Thoracic aorta (tissue), 2 donors: ENCODE measurements around the gene NFKBIE. TPM values are rescaled to one million over a fixed set of nuclear protein-coding genes. Genes with fewer than 3 reads are reported as not detected.
A peak's percentile ranks its signal among the peaks of the same experiment; 100 is the strongest.

Source experiments
- ATAC-seq: fragments of 150-250 bp; one replicate; pipeline ENCODE4 v1.8.0; 2017; ENCODE audit warnings: low read depth; ENCODE audit not compliant: insufficient number of reproducible peaks, low FRiP score
- DNase-seq: peaks from one replicate; pipeline ENCODE4 v3.0.0-alpha.2; 2020; ENCODE audit warnings: low spot score
- H3K27ac ChIP-seq, 2 donors: fragments of 200-600 bp; sonication (generic); 1 replicate in 1 of 2; 2 replicates in 1 of 2; pipeline ENCODE4 v1.5.1; 2016; ENCODE audit warnings: mild to moderate bottlenecking in 2 of 2, moderate library complexity in 2 of 2
- H3K27me3 ChIP-seq: fragments of 200-600 bp; sonication (generic); replicated peaks from 2 replicates; pipeline ENCODE4 v1.6.0; 2016; ENCODE audit warnings: mild to moderate bottlenecking; ENCODE audit not compliant: insufficient read depth
- H3K36me3 ChIP-seq: fragments of 200-600 bp; sonication (generic); one replicate; pipeline ENCODE4 v1.5.1; 2016
- H3K4me1 ChIP-seq, 2 donors: fragments of 200-600 bp; sonication (generic); 1 replicate in 1 of 2; 2 replicates in 1 of 2; pipeline versions ENCODE4 v1.5.1 to v1.6.0; 2016; ENCODE audit warnings: low read depth in 2 of 2, mild to moderate bottlenecking in 1 of 2; ENCODE audit not compliant: control insufficient read depth in 1 of 2
- H3K4me3 ChIP-seq: fragments of 200-600 bp; sonication (generic); 2 replicates; pipeline ENCODE4 v1.5.1; 2016; ENCODE audit warnings: mild to moderate bottlenecking
- H3K9me3 ChIP-seq: fragments of 200-600 bp; sonication (generic); 2 replicates; pipeline ENCODE4 v1.5.1; 2016
- total RNA-seq, 2 donors: library from RNA; depleted of rRNA; stranded (reverse); fragments of >200 nt; gene quantifications; one replicate each; pipeline versions ENCODE4 v1.1.0 to v1.2.3, GENCODE V29; 2016
- TF ChIP-seq, protein P1 (sequence below): fragments of 200-600 bp; sonication (generic); IDR thresholded peaks from one replicate; pipeline ENCODE4 v1.5.1; 2019; ENCODE audit warnings: antibody characterized with exemption

The NFKBIE gene
- total RNA-seq, 2 donors from 2014 or later = 5.5 to 10.6 TPM

GRCh38 chr6:44221961-44222335 is 43.4 kb downstream of the NFKBIE start:
- Histone ChIP-seq H3K4me3 (peak overlapping the region; percentile 81), H3K36me3 (no peaks in the 10 kb centered on the region), H3K27me3 (no peaks in the 10 kb centered on the region), H3K4me1 (peaks cover 64 to 80% of the 10 kb centered on the region in 2 donors), H3K27ac (peak overlapping the region; percentile 97 to 98), H3K9me3 (no peaks in the 10 kb centered on the region)
- no peak for DNase-seq
- TF ChIP-seq, protein P1, sequence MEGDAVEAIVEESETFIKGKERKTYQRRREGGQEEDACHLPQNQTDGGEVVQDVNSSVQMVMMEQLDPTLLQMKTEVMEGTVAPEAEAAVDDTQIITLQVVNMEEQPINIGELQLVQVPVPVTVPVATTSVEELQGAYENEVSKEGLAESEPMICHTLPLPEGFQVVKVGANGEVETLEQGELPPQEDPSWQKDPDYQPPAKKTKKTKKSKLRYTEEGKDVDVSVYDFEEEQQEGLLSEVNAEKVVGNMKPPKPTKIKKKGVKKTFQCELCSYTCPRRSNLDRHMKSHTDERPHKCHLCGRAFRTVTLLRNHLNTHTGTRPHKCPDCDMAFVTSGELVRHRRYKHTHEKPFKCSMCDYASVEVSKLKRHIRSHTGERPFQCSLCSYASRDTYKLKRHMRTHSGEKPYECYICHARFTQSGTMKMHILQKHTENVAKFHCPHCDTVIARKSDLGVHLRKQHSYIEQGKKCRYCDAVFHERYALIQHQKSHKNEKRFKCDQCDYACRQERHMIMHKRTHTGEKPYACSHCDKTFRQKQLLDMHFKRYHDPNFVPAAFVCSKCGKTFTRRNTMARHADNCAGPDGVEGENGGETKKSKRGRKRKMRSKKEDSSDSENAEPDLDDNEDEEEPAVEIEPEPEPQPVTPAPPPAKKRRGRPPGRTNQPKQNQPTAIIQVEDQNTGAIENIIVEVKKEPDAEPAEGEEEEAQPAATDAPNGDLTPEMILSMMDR = no peak
- no peak for ATAC-seq

DNA sequence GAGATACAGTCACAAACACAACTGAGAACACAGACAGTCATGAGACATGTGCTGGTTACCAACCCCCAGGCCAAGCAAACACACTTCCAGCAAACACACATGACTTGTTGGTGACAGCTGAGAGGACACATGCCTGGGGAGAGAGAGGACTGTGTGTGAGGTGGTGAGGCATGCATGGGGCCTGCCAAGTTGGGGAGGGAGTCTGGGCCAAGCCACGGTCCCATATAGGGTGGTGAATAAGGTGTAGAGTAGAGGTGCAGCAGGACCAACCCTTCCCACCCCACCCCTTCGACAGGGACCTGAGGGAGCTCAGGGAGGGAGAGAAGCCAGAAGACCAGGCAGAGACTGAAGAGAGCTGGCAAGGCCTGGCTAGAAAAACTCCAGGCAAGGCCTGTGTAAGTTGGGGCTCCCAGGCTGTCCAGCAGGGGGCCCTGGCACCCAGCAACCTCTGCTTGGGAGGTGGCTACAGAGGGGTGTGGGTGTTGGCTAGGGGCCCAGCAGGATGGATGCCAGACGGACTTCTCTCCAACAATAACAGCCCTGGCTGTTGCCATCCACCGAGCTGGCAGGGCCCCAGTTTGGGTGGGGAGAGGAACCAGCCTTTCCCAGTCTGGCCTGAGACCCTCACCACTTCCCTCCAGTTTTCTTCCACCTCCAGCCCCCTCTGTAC is 43.9 kb downstream of the NFKBIE start:
- H3K4me3 ChIP-seq = peak overlapping the region; percentile 81
- H3K36me3 ChIP-seq = no peaks in the 10 kb centered on the region
- H3K9me3 ChIP-seq = no peaks in the 10 kb centered on the region
- ATAC-seq (peak; percentile 66), DNase-seq (peak; percentile 87)
- no peaks in the 10 kb centered on the region for H3K27me3 ChIP-seq
- H3K27ac ChIP-seq = peak overlapping the region; percentile 97 to 98
- TF ChIP-seq, protein P1 = peak; percentile 94
- H3K4me1 ChIP-seq = peaks cover 58 to 80% of the 10 kb centered on the region in 2 donors

DNA sequence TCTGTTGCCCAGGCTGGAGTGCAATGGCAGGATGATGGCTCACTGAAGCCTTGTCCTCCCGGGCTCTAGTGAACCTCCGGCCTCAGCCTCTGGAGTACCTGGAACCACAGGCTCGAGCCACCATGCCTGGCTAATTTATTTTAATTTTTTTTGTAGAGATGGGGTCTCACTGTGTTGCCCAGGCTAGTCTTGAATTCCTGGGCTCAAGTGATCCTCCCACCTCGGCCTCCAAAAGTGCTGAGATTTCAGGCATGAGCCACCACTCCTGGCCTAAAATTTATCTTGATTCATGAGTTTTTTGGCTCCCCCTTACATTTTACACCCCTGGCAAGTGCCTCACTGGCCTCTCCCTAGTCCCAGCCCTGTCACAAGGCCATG is 44.4 kb downstream of the NFKBIE start:
- DNase-seq (no peak), ATAC-seq (no peak)
- Histone ChIP-seq H3K4me3 (peak overlapping the region; percentile 76), H3K27ac (peak overlapping the region; percentile 97 to 98), H3K4me1 (peaks cover 53 to 78% of the 10 kb centered on the region in 2 donors), H3K36me3 (no peaks in the 10 kb centered on the region), H3K27me3 (no peaks in the 10 kb centered on the region), H3K9me3 (no peaks in the 10 kb centered on the region)
- TF ChIP-seq, protein P1 = no peak

- Histone ChIP-seq H3K36me3 (no peaks in the 10 kb centered on the region), H3K4me3 (peak overlapping the region; percentile 76), H3K27me3 (no peaks in the 10 kb centered on the region), H3K9me3 (no peaks in the 10 kb centered on the region), H3K4me1 (peaks cover 48 to 70% of the 10 kb centered on the region in 2 donors), H3K27ac (peak overlapping the region; percentile 97 to 98)
- ATAC-seq = no peak
- TF ChIP-seq, protein P1 = no peak
- DNase-seq = no peak
Observed at GRCh38 chr6:44219815-44220784, 45.3 kb downstream of the NFKBIE start.
